Measurements from ENCODE around the gene RAD51C. TPM values are rescaled to one million over a fixed set of nuclear protein-coding genes. Genes with fewer than 3 reads are reported as not detected.

The RAD51C gene
- total RNA-seq, 1 experiment from 2014 or later, result 15.2 TPM

DNA sequence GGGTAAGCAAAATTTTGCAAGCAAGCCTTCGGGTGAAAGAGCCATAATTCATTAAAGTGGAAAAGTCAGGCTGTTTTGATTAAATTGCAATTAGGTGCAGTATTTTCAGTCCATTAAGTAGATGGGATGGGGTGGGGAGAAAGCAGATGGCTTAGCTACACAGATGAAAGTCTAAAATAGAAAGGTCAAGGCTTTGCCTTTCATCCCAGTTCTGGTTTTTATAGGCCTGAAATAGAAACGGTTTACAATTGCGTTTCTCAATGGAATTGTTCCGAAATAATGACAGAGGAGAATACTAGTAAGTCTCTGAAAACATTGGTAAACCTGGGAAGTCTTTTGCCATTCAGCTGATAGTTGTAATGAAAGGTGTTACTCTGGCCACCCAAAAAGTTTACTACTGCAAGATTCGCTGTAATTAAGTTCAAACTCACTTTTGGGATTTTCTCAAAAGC is 64.8 kb downstream of the RAD51C start (continued):
- no peak for TF ChIP-seq ESRRA (CRISPR knock-in tag; IDR thresholded peaks at IDR 0.05; ENCODE audit: borderline replicate concordance)
- TF ChIP-seq, protein P1, sequence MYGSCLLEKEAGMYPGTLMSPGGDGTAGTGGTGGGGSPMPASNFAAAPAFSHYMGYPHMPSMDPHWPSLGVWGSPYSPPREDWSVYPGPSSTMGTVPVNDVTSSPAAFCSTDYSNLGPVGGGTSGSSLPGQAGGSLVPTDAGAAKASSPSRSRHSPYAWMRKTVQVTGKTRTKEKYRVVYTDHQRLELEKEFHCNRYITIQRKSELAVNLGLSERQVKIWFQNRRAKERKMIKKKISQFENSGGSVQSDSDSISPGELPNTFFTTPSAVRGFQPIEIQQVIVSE (CRISPR knock-in tag; IDR thresholded peaks at IDR 0.05; ENCODE audit: borderline replicate concordance), result no peak
- TF ChIP-seq, protein P2, sequence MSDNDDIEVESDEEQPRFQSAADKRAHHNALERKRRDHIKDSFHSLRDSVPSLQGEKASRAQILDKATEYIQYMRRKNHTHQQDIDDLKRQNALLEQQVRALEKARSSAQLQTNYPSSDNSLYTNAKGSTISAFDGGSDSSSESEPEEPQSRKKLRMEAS (CRISPR knock-in tag; IDR thresholded peaks at IDR 0.05), result no peak
- no peak for TF ChIP-seq ZNF423 (CRISPR knock-in tag; IDR thresholded peaks at IDR 0.05)
- no peak for TF ChIP-seq RORB (CRISPR knock-in tag; IDR thresholded peaks at IDR 0.05)

DNA sequence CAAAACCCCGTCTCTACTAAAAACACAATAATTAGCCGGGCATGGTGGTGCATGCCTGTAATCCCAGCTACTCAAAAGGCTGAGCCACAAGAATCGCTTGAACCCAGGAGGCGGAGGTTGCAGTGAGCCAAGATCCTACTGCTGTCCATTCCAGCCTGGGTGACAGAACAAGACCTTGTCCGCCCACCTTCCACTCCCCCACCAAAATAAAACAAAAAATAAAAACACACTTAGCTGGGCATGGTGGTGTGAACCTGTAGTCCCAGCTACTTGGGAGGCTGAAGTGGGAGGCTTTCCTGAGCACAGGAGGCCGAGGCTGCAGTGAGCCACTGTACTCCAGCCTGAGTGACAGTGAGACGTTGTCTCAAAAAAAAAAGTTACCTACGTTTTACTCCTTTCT is 66.5 kb downstream of the RAD51C start:
- Mint-ChIP-seq H3K4me1 (peaks cover 8% of the 10 kb centered on the region), H3K27me3 (ENCODE audit: low read depth) (peaks cover 29% of the 10 kb centered on the region), H3K9me3 (no peaks in the 10 kb centered on the region), H3K36me3 (no peaks in the 10 kb centered on the region), H3K4me3 (no peak overlapping the region), H3K27ac (no peak overlapping the region)
- POLR2A ChIA-PET, result interaction anchor here (0.5 kb wide), 1 partner anchor 56 kb away, joined by 3 read pairs; no protein-coding TSS in a partner anchor
- CTCF ChIA-PET, result no interaction called here
- DNase-seq (ENCODE audit: low spot score) (no peak), ATAC-seq (no peak)
- TF ChIP-seq, protein P1 (CRISPR knock-in tag; IDR thresholded peaks at IDR 0.05; ENCODE audit: borderline replicate concordance), result no peak
- no peak for TF ChIP-seq SOX15 (CRISPR knock-in tag; IDR thresholded peaks at IDR 0.05)
- TF ChIP-seq TEAD4 (CRISPR knock-in tag; IDR thresholded peaks at IDR 0.05), result no peak
- TF ChIP-seq CTCF (IDR thresholded peaks at IDR 0.05), result no peak
- TF ChIP-seq CREM (CRISPR knock-in tag; IDR thresholded peaks at IDR 0.05), result no peak
- TF ChIP-seq, protein P3, sequence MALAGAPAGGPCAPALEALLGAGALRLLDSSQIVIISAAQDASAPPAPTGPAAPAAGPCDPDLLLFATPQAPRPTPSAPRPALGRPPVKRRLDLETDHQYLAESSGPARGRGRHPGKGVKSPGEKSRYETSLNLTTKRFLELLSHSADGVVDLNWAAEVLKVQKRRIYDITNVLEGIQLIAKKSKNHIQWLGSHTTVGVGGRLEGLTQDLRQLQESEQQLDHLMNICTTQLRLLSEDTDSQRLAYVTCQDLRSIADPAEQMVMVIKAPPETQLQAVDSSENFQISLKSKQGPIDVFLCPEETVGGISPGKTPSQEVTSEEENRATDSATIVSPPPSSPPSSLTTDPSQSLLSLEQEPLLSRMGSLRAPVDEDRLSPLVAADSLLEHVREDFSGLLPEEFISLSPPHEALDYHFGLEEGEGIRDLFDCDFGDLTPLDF (CRISPR knock-in tag; IDR thresholded peaks at IDR 0.05), result no peak
- TF ChIP-seq, protein P4, sequence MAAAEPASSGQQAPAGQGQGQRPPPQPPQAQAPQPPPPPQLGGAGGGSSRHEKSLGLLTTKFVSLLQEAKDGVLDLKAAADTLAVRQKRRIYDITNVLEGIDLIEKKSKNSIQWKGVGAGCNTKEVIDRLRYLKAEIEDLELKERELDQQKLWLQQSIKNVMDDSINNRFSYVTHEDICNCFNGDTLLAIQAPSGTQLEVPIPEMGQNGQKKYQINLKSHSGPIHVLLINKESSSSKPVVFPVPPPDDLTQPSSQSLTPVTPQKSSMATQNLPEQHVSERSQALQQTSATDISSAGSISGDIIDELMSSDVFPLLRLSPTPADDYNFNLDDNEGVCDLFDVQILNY (CRISPR knock-in tag; IDR thresholded peaks at IDR 0.05), result no peak
- TF ChIP-seq TEAD1 (CRISPR knock-in tag; IDR thresholded peaks at IDR 0.05), result no peak
- TF ChIP-seq, protein P5, sequence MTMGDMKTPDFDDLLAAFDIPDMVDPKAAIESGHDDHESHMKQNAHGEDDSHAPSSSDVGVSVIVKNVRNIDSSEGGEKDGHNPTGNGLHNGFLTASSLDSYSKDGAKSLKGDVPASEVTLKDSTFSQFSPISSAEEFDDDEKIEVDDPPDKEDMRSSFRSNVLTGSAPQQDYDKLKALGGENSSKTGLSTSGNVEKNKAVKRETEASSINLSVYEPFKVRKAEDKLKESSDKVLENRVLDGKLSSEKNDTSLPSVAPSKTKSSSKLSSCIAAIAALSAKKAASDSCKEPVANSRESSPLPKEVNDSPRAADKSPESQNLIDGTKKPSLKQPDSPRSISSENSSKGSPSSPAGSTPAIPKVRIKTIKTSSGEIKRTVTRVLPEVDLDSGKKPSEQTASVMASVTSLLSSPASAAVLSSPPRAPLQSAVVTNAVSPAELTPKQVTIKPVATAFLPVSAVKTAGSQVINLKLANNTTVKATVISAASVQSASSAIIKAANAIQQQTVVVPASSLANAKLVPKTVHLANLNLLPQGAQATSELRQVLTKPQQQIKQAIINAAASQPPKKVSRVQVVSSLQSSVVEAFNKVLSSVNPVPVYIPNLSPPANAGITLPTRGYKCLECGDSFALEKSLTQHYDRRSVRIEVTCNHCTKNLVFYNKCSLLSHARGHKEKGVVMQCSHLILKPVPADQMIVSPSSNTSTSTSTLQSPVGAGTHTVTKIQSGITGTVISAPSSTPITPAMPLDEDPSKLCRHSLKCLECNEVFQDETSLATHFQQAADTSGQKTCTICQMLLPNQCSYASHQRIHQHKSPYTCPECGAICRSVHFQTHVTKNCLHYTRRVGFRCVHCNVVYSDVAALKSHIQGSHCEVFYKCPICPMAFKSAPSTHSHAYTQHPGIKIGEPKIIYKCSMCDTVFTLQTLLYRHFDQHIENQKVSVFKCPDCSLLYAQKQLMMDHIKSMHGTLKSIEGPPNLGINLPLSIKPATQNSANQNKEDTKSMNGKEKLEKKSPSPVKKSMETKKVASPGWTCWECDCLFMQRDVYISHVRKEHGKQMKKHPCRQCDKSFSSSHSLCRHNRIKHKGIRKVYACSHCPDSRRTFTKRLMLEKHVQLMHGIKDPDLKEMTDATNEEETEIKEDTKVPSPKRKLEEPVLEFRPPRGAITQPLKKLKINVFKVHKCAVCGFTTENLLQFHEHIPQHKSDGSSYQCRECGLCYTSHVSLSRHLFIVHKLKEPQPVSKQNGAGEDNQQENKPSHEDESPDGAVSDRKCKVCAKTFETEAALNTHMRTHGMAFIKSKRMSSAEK (CRISPR knock-in tag; IDR thresholded peaks at IDR 0.05; ENCODE audit: borderline replicate concordance), result no peak
- no peak for TF ChIP-seq JUN (CRISPR knock-in tag; IDR thresholded peaks at IDR 0.05)
- TF ChIP-seq, protein P6, sequence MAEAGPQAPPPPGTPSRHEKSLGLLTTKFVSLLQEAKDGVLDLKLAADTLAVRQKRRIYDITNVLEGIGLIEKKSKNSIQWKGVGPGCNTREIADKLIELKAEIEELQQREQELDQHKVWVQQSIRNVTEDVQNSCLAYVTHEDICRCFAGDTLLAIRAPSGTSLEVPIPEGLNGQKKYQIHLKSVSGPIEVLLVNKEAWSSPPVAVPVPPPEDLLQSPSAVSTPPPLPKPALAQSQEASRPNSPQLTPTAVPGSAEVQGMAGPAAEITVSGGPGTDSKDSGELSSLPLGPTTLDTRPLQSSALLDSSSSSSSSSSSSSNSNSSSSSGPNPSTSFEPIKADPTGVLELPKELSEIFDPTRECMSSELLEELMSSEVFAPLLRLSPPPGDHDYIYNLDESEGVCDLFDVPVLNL (CRISPR knock-in tag; IDR thresholded peaks at IDR 0.05; ENCODE audit: borderline replicate concordance, low read depth), result no peak
- TF ChIP-seq FOXK1 (CRISPR knock-in tag; IDR thresholded peaks at IDR 0.05), result no peak
- no peak for TF ChIP-seq ZNF317 (CRISPR knock-in tag; IDR thresholded peaks at IDR 0.05; ENCODE audit: borderline replicate concordance, low read depth)
- TF ChIP-seq, protein P2 (CRISPR knock-in tag; IDR thresholded peaks at IDR 0.05), result no peak
- TF ChIP-seq, protein P7, sequence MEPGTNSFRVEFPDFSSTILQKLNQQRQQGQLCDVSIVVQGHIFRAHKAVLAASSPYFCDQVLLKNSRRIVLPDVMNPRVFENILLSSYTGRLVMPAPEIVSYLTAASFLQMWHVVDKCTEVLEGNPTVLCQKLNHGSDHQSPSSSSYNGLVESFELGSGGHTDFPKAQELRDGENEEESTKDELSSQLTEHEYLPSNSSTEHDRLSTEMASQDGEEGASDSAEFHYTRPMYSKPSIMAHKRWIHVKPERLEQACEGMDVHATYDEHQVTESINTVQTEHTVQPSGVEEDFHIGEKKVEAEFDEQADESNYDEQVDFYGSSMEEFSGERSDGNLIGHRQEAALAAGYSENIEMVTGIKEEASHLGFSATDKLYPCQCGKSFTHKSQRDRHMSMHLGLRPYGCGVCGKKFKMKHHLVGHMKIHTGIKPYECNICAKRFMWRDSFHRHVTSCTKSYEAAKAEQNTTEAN (CRISPR knock-in tag; IDR thresholded peaks at IDR 0.05), result no peak
- no peak for TF ChIP-seq RELA (CRISPR knock-in tag; IDR thresholded peaks at IDR 0.05; ENCODE audit: borderline replicate concordance)
- no peak for TF ChIP-seq AR (CRISPR knock-in tag; IDR thresholded peaks at IDR 0.05)
